H1 (cell line): ENCODE results near the gene SURF2. TPM values are rescaled to one million over a fixed set of nuclear protein-coding genes. Genes with fewer than 3 reads are reported as not detected.

ENCODE experiments used
- polyA plus RNA-seq, 7 experiments: library from polyadenylated mRNA; depleted of rRNA in 3 of 7; stranded (reverse) in 5 of 7; unstranded in 2 of 7; fragments of >200 nt in 5 of 7; fragments of 200-250 nt in 2 of 7; gene quantifications; 1 replicate in 5 of 7; 2 replicates in 1 of 7; 4 replicates in 1 of 7; pipeline versions ENCODE4 v1.2.1 to v1.2.3, GENCODE V29; 2011 to 2013; ENCODE audit warnings: missing spikeins in 2 of 7, mixed read lengths in 2 of 7
- small RNA-seq: library from polyadenylated mRNA; stranded (forward); fragments of <200 nt; extraction: miRNeasy Mini kit (QIAGEN cat#:217004); gene quantifications from one replicate; pipeline ENCODE3, GENCODE V24; 2013; ENCODE audit not compliant: insufficient read depth
- total RNA-seq: library from RNA; stranded (reverse); fragmentation: NEBNext Ultra II Directional; extraction: Animal tissue kit (Norgen Biotek cat#: 25700); gene quantifications from 2 replicates; pipeline ENCODE4 v1.2.1, GENCODE V29; 2021

SURF2 gene
- total and polyA plus RNA-seq, 2 of the 8 experiments (the other 6 are each of a cell fraction or from before 2014, with no cell fraction given) = 36.6 to 37.7 TPM

Small RNA genes within 50 kb of the gene (small RNA-seq; reads per million reads assigned to genes)
- gene RF00019 = not detected
- gene SNORD24 = not detected
- not detected for gene SNORD36A
- gene SNORD36B = not detected
- gene SNORD36C = not detected

Other genes with a start within 250 kb of the SURF2 start
- 11.2 and 14.5 TPM in 2 replicates for gene RALGDS, start 235.3 kb upstream of the SURF2 start, total RNA-seq
- 25.5 and 29.3 TPM in 2 replicates for gene RALGDS, start 235.3 kb upstream of the SURF2 start, polyA plus RNA-seq (2011; rRNA removed)
- 9.7 and 10.0 TPM in 2 replicates for gene GBGT1, start 192.6 kb upstream of the SURF2 start, total RNA-seq
- 7.1 and 10.1 TPM in 2 replicates for gene GBGT1, start 192.6 kb upstream of the SURF2 start, polyA plus RNA-seq (2011; rRNA removed)
- not detected in 2 replicates for gene OBP2B, start 147.3 kb upstream of the SURF2 start, total RNA-seq
- not detected in 2 replicates for gene OBP2B, start 147.3 kb upstream of the SURF2 start, polyA plus RNA-seq (2011; rRNA removed)
- gene ABO, start 81.3 kb upstream of the SURF2 start, total RNA-seq = not detected in 2 replicates
- gene ABO, start 81.3 kb upstream of the SURF2 start, polyA plus RNA-seq (2011; rRNA removed) = 0.03 and 0.19 TPM in 2 replicates
- gene SURF6, start 20.4 kb upstream of the SURF2 start, total RNA-seq = 23.7 and 26.7 TPM in 2 replicates
- 6.1 and 9.6 TPM in 2 replicates for gene SURF6, start 20.4 kb upstream of the SURF2 start, polyA plus RNA-seq (2011; rRNA removed)
- 56.4 and 61.8 TPM in 2 replicates for gene MED22, start 8.4 kb upstream of the SURF2 start, total RNA-seq
- gene MED22, start 8.4 kb upstream of the SURF2 start, polyA plus RNA-seq (2011; rRNA removed) = 68.4 and 105 TPM in 2 replicates
- gene RPL7A, start 8.3 kb upstream of the SURF2 start, total RNA-seq = 2,578 and 2,633 TPM in 2 replicates
- 2,379 and 2,783 TPM in 2 replicates for gene RPL7A, start 8.3 kb upstream of the SURF2 start, polyA plus RNA-seq (2011; rRNA removed)
- 39.6 and 43.1 TPM in 2 replicates for gene SURF1, start 63 bp upstream of the SURF2 start, total RNA-seq
- gene SURF1, start 63 bp upstream of the SURF2 start, polyA plus RNA-seq (2011; rRNA removed) = 35.4 and 44.7 TPM in 2 replicates
- gene SURF4, start 19.5 kb downstream of the SURF2 start, total RNA-seq = 167 and 182 TPM in 2 replicates
- gene SURF4, start 19.5 kb downstream of the SURF2 start, polyA plus RNA-seq (2011; rRNA removed) = 176 and 201 TPM in 2 replicates
- not detected in 2 replicates for gene STKLD1, start 19.8 kb downstream of the SURF2 start, total RNA-seq
- gene STKLD1, start 19.8 kb downstream of the SURF2 start, polyA plus RNA-seq (2011; rRNA removed) = 0.26 and 0.55 TPM in 2 replicates
- gene REXO4, start 61.5 kb downstream of the SURF2 start, total RNA-seq = 37.7 and 38.3 TPM in 2 replicates
- gene REXO4, start 61.5 kb downstream of the SURF2 start, polyA plus RNA-seq (2011; rRNA removed) = 19.1 and 27.2 TPM in 2 replicates
- gene ADAMTS13, start 65.8 kb downstream of the SURF2 start, total RNA-seq = 5.1 and 5.8 TPM in 2 replicates
- 4.4 and 6.6 TPM in 2 replicates for gene ADAMTS13, start 65.8 kb downstream of the SURF2 start, polyA plus RNA-seq (2011; rRNA removed)
- gene CACFD1, start 103.4 kb downstream of the SURF2 start, total RNA-seq = 13.3 and 13.4 TPM in 2 replicates
- gene CACFD1, start 103.4 kb downstream of the SURF2 start, polyA plus RNA-seq (2011; rRNA removed) = 15.5 and 23.6 TPM in 2 replicates
- gene SLC2A6, start 122.5 kb downstream of the SURF2 start, total RNA-seq = 16.6 and 17.9 TPM in 2 replicates
- gene SLC2A6, start 122.5 kb downstream of the SURF2 start, polyA plus RNA-seq (2011; rRNA removed) = 17.8 and 18.6 TPM in 2 replicates
- not detected in 2 replicates for gene MYMK, start 168.4 kb downstream of the SURF2 start, total RNA-seq
- 0.30 TPM in 1 of 2 replicates, not detected in the other for gene MYMK, start 168.4 kb downstream of the SURF2 start, polyA plus RNA-seq (2011; rRNA removed)
- 0.69 and 0.74 TPM in 2 replicates for gene ADAMTSL2, start 178.2 kb downstream of the SURF2 start, total RNA-seq
- gene ADAMTSL2, start 178.2 kb downstream of the SURF2 start, polyA plus RNA-seq (2011; rRNA removed) = 0.76 and 1.0 TPM in 2 replicates